ENCODE data around the gene KIF3C.
A peak's percentile ranks its signal among the peaks of the same experiment; 100 is the strongest.
"Not testable (repeated sequence)": the region's sequence is repeated elsewhere in the genome, so short reads cannot be mapped to it uniquely, and the experiment has no call there.

The KIF3C gene

GRCh38 chr2:25960920-25961319 is 21.4 kb downstream of the KIF3C start:
- no peak for DNase-seq (ENCODE audit: low spot score)

GRCh38 chr2:25960396-25960795 is 21.9 kb downstream of the KIF3C start:
- no peak for DNase-seq (ENCODE audit: low spot score)

GRCh38 chr2:25958611-25959010 is 23.7 kb downstream of the KIF3C start:
- not testable (repeated sequence) for DNase-seq (ENCODE audit: low spot score)

GRCh38 chr2:25957743-25958142 is 24.6 kb downstream of the KIF3C start:
- no peak for DNase-seq (ENCODE audit: low spot score)

- DNase-seq (ENCODE audit: low spot score) = no peak
Observed at GRCh38 chr2:25955869-25956535, 26.3 kb downstream of the KIF3C start.

GRCh38 chr2:25955036-25955435 is 27.3 kb downstream of the KIF3C start:
- DNase-seq (ENCODE audit: low spot score) = no peak

DNA sequence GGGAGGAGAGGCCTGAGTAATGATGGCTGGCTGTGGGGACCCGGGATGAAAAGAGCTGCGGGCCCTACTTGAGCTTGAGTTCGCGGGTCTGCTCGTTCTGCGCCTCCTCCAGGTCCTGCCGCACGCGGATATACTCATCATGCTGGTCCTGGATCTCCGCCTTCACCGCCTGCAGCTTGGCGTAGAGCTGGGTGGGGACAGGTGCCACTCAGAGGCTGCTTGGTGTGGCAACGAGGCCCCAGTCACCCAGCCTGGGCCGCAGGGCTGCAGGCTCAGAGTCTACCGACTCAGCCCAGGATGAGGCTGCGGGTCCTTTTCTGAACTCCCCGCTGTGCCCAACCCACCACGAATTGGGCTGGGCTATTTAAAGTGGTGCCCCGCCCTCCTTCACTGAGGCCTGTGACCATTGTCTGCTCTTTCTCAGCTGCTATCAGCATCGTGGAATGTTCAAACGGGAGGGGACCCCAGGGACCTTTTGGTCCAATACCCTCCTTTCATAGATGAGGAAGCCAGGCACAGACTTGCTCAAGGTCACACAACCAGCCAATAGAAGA is 28.0 kb downstream of the KIF3C start:
- no peak for DNase-seq (ENCODE audit: low spot score)

DNA sequence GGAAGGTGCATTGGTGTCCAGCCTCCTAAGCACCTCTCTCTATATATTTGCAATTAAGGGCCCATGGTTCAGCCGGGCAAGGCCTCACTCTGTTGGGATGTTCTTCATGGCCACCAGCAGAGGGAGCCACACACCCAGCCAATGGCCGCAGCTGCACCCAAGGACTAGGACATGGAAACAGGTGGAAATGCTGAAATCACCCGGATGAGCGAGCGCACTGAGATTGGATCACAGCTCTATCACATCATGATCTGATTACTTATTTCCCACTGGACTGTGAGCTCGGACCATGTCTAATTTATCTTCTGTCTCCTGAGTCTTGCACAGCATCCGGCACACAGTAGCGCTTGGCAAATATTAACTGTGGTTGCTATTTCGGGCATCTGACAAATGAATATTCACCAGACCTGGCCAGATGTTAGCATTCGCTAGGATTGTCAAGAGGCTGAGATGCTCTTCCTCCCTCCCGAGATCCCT is 31.2 kb downstream of the KIF3C start:
- peak; percentile 77 for DNase-seq (ENCODE audit: low spot score)

DNA sequence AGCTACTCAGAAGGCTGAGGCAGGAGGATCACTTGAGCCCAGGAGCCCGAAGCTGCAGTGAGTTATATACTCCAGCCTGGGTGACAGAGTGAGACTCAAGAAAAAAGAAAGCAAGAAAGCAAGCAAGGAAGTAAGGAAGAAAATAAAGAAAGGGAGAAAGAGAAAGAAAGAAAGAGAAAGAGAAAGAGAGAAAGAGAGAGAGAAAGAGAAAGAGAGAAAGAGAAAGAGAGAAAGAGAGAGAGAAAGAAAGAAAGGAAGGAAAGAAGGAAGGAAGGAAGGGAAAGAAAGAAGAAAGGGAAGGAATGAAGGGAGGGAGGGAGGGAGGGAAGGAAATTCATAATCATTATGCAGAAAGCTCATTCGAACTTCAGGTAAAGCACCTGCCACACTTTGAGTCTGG is 33.9 kb downstream of the KIF3C start:
- DNase-seq (ENCODE audit: low spot score) = no peak

- DNase-seq (ENCODE audit: low spot score) = no peak
Observed at GRCh38 chr2:25941042-25941441, 41.3 kb downstream of the KIF3C start.

GRCh38 chr2:25939257-25939668 is 43.0 kb downstream of the KIF3C start:
- no peak for DNase-seq (ENCODE audit: low spot score)

GRCh38 chr2:25938345-25938744 is 44.0 kb downstream of the KIF3C start:
- no peak for DNase-seq (ENCODE audit: low spot score)

DNA sequence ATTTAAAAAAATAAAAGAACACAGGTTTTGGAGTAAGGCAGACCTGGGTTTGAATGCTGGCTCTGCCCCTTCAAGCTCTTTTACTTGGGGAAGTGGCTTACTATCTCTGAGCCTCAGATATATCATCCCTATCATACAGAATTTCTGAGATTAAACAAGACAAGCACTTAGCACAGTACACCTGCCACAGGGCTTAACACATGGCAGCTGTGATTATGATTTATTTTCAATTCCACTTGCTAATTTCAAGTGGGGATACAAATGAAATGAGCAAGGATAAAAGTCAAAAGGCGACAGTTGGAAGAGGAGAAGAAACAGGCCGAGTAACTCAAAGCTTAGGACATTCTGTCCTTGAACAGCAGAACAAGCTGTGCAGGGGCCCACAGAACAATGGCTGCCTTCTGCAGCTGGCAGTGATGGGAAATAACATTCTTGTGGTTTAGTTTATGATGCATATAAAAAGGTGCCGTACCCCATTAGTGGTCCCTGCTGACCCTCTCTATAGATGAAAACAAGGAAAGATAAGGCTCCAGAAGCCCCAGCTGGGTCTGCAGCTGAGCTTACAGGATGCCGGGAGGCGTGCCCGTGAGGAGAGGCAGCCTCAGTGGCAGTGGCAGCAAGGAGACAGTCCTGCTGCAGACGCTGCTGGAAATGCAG is 45.3 kb downstream of the KIF3C start:
- DNase-seq (ENCODE audit: low spot score) = no peak

DNA sequence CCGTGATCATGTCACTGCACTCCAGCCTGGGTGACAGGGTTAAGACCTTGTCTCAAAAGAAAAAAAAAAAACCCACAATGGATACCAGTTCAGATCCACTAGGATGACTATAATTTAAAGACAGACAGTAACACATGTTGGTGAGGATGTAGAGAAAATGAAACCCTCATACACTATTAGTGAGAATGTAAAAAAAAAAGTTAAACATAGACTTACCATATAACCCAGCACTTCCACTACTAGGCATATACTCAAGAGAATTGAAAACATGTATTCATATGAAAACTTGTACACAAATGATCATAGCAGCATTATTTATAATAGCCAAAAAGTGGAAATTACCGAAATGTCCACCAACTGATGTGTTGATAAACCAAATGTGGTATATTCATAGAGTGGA is 48.7 kb downstream of the KIF3C start:
- DNase-seq (ENCODE audit: low spot score) = no peak

- DNase-seq (ENCODE audit: low spot score) = no peak
Observed at GRCh38 chr2:25929789-25930473, 52.4 kb downstream of the KIF3C start.

- DNase-seq (ENCODE audit: low spot score) = no peak
Observed at GRCh38 chr2:25928668-25929067, 53.6 kb downstream of the KIF3C start.

DNA sequence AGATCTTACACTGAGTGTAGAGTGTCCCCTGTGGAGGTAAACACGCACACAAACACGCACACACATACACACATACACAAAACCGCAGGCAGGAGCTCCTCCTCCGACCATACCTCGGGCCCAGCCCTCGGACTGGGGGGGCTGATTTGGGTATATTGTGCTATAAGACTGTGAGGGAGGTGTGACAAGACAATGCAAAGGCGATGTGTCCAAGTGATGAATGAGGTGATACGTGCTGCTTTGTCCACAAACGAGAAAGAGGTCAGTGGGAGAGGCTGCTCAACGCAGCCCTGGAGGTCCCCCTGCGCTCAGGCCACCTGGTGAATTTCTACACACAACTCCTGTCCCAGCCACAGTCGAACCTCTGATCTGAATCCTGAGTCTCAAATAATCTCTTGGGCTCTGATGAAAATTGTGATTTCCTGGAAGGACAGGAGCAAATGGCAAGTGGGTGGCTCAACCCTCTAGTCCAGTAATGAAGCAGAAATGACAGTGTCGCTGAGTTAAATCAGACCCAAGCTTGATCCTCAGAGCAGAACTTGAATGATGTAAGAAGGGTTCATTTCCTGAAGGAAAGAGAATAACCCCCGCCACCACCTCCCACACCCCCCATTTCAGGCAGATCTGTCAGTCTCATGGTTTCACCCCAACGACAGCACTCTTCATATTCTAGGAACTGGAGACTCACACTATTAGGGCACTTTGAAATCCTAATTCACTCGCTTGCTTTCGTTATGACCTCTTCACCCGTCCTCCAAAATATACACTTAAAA is 55.1 kb downstream of the KIF3C start:
- no peak for DNase-seq (ENCODE audit: low spot score)

DNA sequence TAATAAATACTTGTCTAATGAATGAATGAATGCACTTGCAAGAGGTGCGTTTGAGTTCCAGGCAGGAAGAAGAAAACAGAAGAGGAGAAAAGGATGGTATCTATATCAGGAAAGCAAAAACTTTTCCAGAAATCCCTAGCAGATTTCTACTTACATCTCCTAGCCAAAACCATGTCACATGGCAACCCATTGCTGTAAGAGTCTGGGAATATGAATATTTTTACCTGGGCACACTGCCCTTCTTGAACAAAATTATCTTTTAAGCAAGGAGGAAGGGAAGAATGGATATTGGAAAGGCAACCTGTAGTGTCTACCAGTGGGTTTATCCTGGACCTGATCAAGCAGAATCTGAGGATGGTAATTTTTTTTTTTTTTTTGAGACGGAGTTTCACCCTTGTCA is 59.8 kb downstream of the KIF3C start:
- DNase-seq (ENCODE audit: low spot score) = no peak

DNA sequence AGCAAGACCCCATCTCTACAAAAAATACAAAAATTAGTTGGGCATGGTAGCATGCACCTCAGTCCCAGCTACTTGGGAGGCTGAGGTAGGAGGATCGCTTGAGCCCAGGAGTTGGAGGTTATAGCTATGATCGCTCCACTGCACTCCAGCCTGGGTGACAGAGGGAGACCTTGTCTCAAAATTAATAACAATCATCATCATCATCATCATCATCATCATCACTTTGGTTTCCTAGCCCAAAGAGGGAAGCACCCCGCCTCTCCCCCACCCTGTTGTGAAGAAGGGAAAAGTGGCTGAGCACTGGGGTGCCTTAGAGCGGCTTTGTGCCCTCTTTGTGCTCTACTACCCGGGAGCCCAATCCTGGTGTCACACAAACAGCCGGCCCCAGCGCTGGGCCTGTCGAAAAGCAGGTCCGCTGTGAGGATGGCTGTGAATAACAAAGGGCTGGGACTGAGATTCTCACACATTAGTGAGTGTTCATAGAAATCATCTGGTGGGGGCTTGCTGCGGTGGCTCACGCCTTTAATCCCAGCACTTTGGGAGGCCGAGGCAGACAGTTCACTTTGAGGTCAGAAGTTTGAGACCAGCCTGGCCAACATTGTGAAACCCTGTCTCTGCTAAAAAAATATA is 61.4 kb downstream of the KIF3C start:
- no peak for DNase-seq (ENCODE audit: low spot score)

- DNase-seq (ENCODE audit: low spot score) = peak; percentile 63
Observed at GRCh38 chr2:25920336-25920735, 62.0 kb downstream of the KIF3C start.

- DNase-seq (ENCODE audit: low spot score) = no peak
Observed at GRCh38 chr2:25917832-25918231, 64.5 kb downstream of the KIF3C start.

DNA sequence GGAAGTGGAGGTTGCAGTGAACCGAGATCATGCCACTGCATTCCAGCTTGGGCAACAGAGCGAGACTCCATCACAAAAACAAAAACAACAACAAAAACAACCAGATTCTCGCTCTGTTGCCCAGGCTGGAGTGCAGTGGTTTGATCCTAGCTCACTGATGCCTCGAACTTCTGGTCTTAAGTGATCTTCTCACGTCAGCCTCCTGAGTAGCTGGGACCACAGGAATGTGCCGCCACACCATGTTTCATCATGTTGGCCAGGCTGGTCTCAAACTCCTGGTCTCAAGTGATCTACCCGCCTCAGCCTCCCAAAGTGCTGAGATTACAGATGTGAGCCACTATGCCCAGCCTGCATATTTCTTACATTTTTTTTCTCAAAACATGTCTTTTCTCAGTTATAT is 64.9 kb downstream of the KIF3C start:
- DNase-seq (ENCODE audit: low spot score) = not testable (repeated sequence)

Data from hepatic stellate cell (primary cell).